Measurements from ENCODE around the gene AP5M1. TPM values are rescaled to one million over a fixed set of nuclear protein-coding genes. Genes with fewer than 3 reads are reported as not detected.

Gene AP5M1
- total RNA-seq (2012; rRNA removed) (28.3 TPM in 2 replicates), polyA plus RNA-seq (2012; rRNA removed) (13.6 and 16.1 TPM in 2 replicates), Bru-seq, nascent RNA (percentile 62 among the genes with signal in this experiment), BruChase-seq, experiment 1, labeled RNA remaining after a 6-hour chase (percentile 68 among the genes with signal in this experiment), BruChase-seq, experiment 2, labeled RNA remaining after a 2-hour chase (percentile 74 among the genes with signal in this experiment)
- polyA plus RNA-seq (2012; cell fraction: cytosol; rRNA removed), result 3.3 and 7.1 TPM in 2 replicates
- polyA plus RNA-seq (2012; cell fraction: nucleus; rRNA removed; ENCODE audit: low replicate concordance), result 1.9 and 10.4 TPM in 2 replicates
- long read RNA-seq, full-length matches to known transcripts, result 11 of 18 reads
- long read RNA-seq, partial matches to known transcripts, result 1 of 18 reads
- long read RNA-seq, other reads (novel, unspliced or antisense), result 6 of 18 reads

- BruUV-seq (replicated peaks), result no TSS peak
Measured at GRCh38 chr14:57268161-57269069, at the start of gene AP5M1, which contains the start of gene EXOC5. AP5M1 (plus strand) TSS chr14:57268971; CDS start chr14:57269315, 344 bp downstream. EXOC5 (minus strand) TSS chr14:57268905; CDS start chr14:57268648, 257 bp downstream.

More at GRCh38 chr14:57268161-57269069, at the start of gene AP5M1, which contains the start of gene EXOC5:
- Histone ChIP-seq H3K36me3 (ENCODE audit: control insufficient read depth, insufficient read depth, low read length) (no peaks in the 10 kb centered on the region), H2AK9ac (replicated peaks; ENCODE audit: low read depth, low read length, poor library complexity) (peak within 1 kb of the TSS; percentile 88), H3K18ac (ENCODE audit: low read depth, low read length) (peak within 1 kb of the TSS; percentile 23), H3K4me3 (ENCODE audit: insufficient read depth, low read depth, low read length) (peak within 1 kb of the TSS; percentile 91), H3K27ac (ENCODE audit: insufficient read depth, low read length) (peak within 1 kb of the TSS; percentile 72), H3K9me1 (ENCODE audit: insufficient read depth, low read length) (no peaks in the 10 kb centered on the region; the same call in 1 of the 2 replicates), H2AFZ (replicated peaks; ENCODE audit: low read length, poor library complexity) (peak within 1 kb of the TSS; percentile 94), H3K4me1 (ENCODE audit: control insufficient read depth, insufficient read depth, low read length) (0 out of 2 replicates have a peak, but pooled peaks cover 2% of the 10 kb centered on the region), H3K23ac (ENCODE audit: low read depth, low read length) (peak within 1 kb of the TSS; percentile 96), H3K14ac (replicated peaks; ENCODE audit: low read depth, low read length) (peak within 1 kb of the TSS; percentile 92), H3K27me3 (ENCODE audit: control insufficient read depth, insufficient read depth, low read length) (no peaks in the 10 kb centered on the region), H3K4ac (ENCODE audit: low read depth, low read length) (peak within 1 kb of the TSS; percentile 96), H2BK5ac (ENCODE audit: low read depth, low read length, poor library complexity, severe bottlenecking) (peak within 1 kb of the TSS; percentile 70), H2BK15ac (ENCODE audit: low read depth, low read length) (peak within 1 kb of the TSS; percentile 55; the same call in 2 of the 3 replicates), H3K9me3 (ENCODE audit: control insufficient read depth, insufficient read depth, low read length) (no peaks in the 10 kb centered on the region), H3K4me2 (ENCODE audit: low read depth, low read length) (peak within 1 kb of the TSS; percentile 83), H4K5ac (ENCODE audit: low read depth, low read length) (peak within 1 kb of the TSS; percentile 71), H4K91ac (ENCODE audit: insufficient read depth, low read depth, low read length) (peak within 1 kb of the TSS; percentile 84), H2BK120ac (ENCODE audit: low read depth, low read length) (peak within 1 kb of the TSS; percentile 71), H3K79me1 (ENCODE audit: low read depth in 1 of 2, low read length in 2 of 2) (peaks cover 9 to 38% of the 10 kb centered on the region in 2 experiments), H2BK20ac (ENCODE audit: low read depth, low read length) (peak within 1 kb of the TSS; percentile 62; the same call in 1 of the 2 replicates), H2AK5ac (ENCODE audit: low read depth, low read length) (peak within 1 kb of the TSS; percentile 18; the same call in 1 of the 2 replicates), H3K56ac (ENCODE audit: extremely low read depth, insufficient read depth, low read length) (peak within 1 kb of the TSS; percentile 95), H4K20me1 (ENCODE audit: insufficient read depth, low read length) (peaks cover 3% of the 10 kb centered on the region), H3K9ac (ENCODE audit: low read depth, low read length) (peak within 1 kb of the TSS; percentile 88), H4K8ac (ENCODE audit: low read depth in 2 of 2, low read length in 2 of 2) (peak within 1 kb of the TSS; percentile 93 to 96)
- 0% methylated on average over 49 of the region's 76 CpGs; no CpG with 5 or more reads in 1 of the 2 experiments for WGBS, 2 experiments (ENCODE audit: extremely low coverage in 2 of 2, insufficient read length in 1 of 2)
- POLR2A ChIA-PET (ENCODE audit: unreplicated experiment), result interaction anchor here (0.6 to 1.4 kb wide), 2 partner anchors 12 to 667 kb away, joined by 3 to 8 read pairs; no protein-coding TSS in a partner anchor
- peak; percentile 89 for DNase-seq
- dilution Hi-C loops (cut with HindIII; ENCODE audit: low sequenced_read_pairs, unreplicated experiment) (no loop called here), in situ Hi-C loops (cut with MboI; ENCODE audit: low sequenced_read_pairs) (loop anchor here (25.0 kb wide), 1 partner anchor 969 kb away; the partner anchor contains the start of gene PSMA3), intact Hi-C loops (cut with micrococcal nuclease) (no loop called here)
- peak; percentile 91 for ATAC-seq (ENCODE audit: low read depth)
- TF ChIP-seq RFX5 (IDR thresholded peaks at IDR 0.05; ENCODE audit: low read depth, low read length) (no peak), USF2 (IDR thresholded peaks at IDR 0.05; ENCODE audit: low read depth, low read length) (0 out of 2 replicates have a peak, but pooled peaks have one; percentile 4), RAD21 (IDR thresholded peaks at IDR 0.05; ENCODE audit: low read length) (no peak), BHLHE40 (IDR thresholded peaks at IDR 0.05; ENCODE audit: low read depth, low read length) (no peak), POLR2A (IDR thresholded peaks at IDR 0.05; ENCODE audit: low read depth, low read length) (peak; percentile 72; the same call in 1 of the 2 replicates), MAZ (IDR thresholded peaks at IDR 0.05; ENCODE audit: borderline replicate concordance, low read depth, low read length) (peak; percentile 19; the same call in 1 of the 2 replicates), MAFK (IDR thresholded peaks at IDR 0.05; ENCODE audit: low read depth, low read length) (0 out of 2 replicates have a peak, but pooled peaks have one; percentile 13), MXI1 (IDR thresholded peaks at IDR 0.05; ENCODE audit: borderline replicate concordance, low read depth, low read length) (no peak)
- CTCF ChIA-PET, result interaction anchor here (1.0 to 1.3 kb wide), 2 partner anchors 10 to 14 kb away, joined by 3 to 4 read pairs; no protein-coding TSS in a partner anchor
